A549 (cell line): ENCODE data around the gene NSMCE1.

Experiments
- CEBPB ChIP-seq, 2 experiments: fragments of >200 bp in 1 of 2; sonication (Bioruptor Twin) in 1 of 2; formaldehyde crosslinking in 1 of 2; IDR thresholded peaks; 2 replicates each; pipeline ENCODE4 v1.6.1; 2012 to 2016
- CTCF ChIP-seq: fragments of >200 bp; sonication (Bioruptor Twin); formaldehyde crosslinking; IDR thresholded peaks from 3 replicates; pipeline ENCODE4 v1.5.1; 2016
- EP300 ChIP-seq, 2 experiments: fragments of >200 bp; sonication (Bioruptor Twin); formaldehyde crosslinking; IDR thresholded peaks; 2 replicates in 1 of 2; 3 replicates in 1 of 2; pipeline ENCODE4 v1.6.1; 2016 to 2017
- HEYL ChIP-seq: fragments of 250-450 bp; sonication (Bioruptor Pico); IDR thresholded peaks from 2 replicates; pipeline ENCODE4 v1.8.0; 2021; ENCODE audit warnings: mild to moderate bottlenecking, moderate library complexity
- JUNB ChIP-seq: fragments of >200 bp; sonication (Bioruptor Twin); formaldehyde crosslinking; IDR thresholded peaks from 2 replicates; pipeline ENCODE4 v1.6.1; 2016
- MAX ChIP-seq: IDR thresholded peaks from 2 replicates; pipeline ENCODE4 v1.6.1; 2012
- MAZ ChIP-seq: fragments of 150-350 bp; IDR thresholded peaks from 2 replicates; pipeline ENCODE4 v1.6.1; 2014; ENCODE audit warnings: antibody characterized with exemption, low read depth, low read length, borderline replicate concordance
- RAD21 ChIP-seq, 2 experiments: fragments of >200 bp in 1 of 2; sonication (Bioruptor Twin) in 1 of 2; formaldehyde crosslinking in 1 of 2; IDR thresholded peaks in 1 of 2; conservative IDR thresholded peaks in 1 of 2; 2 replicates in 1 of 2; 3 replicates in 1 of 2; pipeline ENCODE4 v1.6.1; 2012 to 2018; ENCODE audit warnings: inconsistent platforms in 1 of 2
- REST ChIP-seq: fragments of 200-600 bp; sonication (generic); IDR thresholded peaks from 2 replicates; pipeline ENCODE4 v1.6.1; 2016; ENCODE audit warnings: antibody characterized with exemption, mild to moderate bottlenecking, moderate library complexity
- TP53 ChIP-seq: fragments of 250-450 bp; sonication (Bioruptor Pico); IDR thresholded peaks from 2 replicates; pipeline ENCODE4 v1.5.0; 2021; ENCODE audit warnings: mild to moderate bottlenecking, moderate library complexity
- USF2 ChIP-seq: fragments of 450-650 bp; IDR thresholded peaks from 2 replicates; pipeline ENCODE4 v1.6.1; 2014; ENCODE audit warnings: antibody characterized with exemption

- TF ChIP-seq CTCF (no peak), JUNB (no peak), CEBPB (IDR thresholded peaks at IDR 0.05) (no peak), RAD21 (conservative IDR thresholded peaks at IDR 0.05 in 1 of 2, IDR thresholded peaks at IDR 0.05 in 1 of 2) (no peak), TP53 (CRISPR knock-in tag) (no peak), MAZ (no peak), USF2 (no peak), MAX (no peak), REST (no peak), EP300 (IDR thresholded peaks at IDR 0.05) (no peak), HEYL (CRISPR knock-in tag) (no peak)
Measured at GRCh38 chr16:27304102-27304501, 35.5 kb upstream of the NSMCE1 start.
